HG03354 (cell line): ENCODE results near the gene FAM20C.

Experiments
- ATAC-seq: cut with Tn5 transposase; IDR thresholded peaks from one replicate; pipeline ENCODE4 v1.9.1; 2021; ENCODE audit warnings: mild to moderate bottlenecking; ENCODE audit not compliant: unreplicated experiment, poor library complexity, severe bottlenecking

Gene FAM20C

DNA sequence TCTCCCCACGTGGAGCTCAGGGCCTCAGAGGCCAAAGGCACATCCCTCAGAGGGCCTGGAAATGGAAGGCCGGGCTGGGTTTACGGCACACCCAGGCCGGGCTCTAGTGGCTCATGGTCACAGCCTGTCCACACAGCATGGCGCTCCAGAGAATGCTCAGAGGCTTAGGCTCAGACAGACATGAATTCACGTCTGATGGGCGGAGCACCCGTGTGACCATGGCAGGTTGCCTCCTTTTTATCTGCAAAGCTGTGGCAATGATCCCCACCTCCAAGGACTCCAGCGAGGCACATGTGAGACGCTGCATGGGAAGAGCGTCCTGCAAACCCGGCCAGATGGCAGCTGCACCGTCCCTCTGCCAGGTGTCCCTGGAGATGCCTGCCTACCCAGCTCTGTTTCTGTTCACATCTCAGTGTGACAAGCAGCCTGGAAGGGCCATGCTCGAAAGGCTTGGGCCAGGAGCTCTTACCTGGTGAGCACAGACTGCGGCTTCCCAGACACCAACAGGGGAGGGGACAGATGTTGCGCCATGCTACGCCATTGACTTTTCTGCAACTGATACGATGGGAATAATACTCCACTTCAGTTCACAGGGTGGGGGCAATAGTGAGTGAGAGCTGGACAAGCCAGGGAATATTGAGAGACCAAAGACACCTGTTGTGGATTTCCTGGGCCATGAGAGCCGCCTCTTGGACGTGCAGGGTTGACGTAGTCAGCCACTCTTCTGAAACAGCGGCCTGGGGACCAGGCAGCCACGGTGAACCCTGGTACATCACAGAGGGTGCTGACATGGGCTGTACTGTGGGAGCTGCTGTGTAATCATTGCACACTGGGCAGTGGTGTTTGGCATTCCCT is 34.4 kb upstream of the FAM20C start:
- ATAC-seq: no peak

DNA sequence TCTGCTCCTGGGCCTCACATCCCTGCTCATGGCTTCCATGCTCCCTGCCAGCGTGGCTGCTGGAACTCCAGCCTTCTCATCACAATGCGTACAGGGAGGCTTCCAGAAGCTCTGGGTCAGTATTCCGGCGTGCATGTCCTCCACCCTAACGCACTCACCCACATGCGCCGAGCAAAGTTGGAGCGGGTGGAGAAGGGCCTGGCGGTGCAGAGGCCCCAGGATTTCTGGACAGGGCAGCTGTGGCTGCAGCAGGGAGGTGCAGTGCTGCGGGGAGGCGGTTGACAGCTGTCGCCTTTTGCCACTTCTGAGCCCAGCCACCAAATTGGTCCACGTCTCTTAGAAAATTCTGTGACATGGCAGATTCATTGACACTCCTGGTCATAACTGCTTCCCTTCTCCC is 33.6 kb upstream of the FAM20C start:
- no peak for ATAC-seq

- no peak for ATAC-seq
Observed at GRCh38 chr7:159370-160270, 32.8 kb upstream of the FAM20C start.

DNA sequence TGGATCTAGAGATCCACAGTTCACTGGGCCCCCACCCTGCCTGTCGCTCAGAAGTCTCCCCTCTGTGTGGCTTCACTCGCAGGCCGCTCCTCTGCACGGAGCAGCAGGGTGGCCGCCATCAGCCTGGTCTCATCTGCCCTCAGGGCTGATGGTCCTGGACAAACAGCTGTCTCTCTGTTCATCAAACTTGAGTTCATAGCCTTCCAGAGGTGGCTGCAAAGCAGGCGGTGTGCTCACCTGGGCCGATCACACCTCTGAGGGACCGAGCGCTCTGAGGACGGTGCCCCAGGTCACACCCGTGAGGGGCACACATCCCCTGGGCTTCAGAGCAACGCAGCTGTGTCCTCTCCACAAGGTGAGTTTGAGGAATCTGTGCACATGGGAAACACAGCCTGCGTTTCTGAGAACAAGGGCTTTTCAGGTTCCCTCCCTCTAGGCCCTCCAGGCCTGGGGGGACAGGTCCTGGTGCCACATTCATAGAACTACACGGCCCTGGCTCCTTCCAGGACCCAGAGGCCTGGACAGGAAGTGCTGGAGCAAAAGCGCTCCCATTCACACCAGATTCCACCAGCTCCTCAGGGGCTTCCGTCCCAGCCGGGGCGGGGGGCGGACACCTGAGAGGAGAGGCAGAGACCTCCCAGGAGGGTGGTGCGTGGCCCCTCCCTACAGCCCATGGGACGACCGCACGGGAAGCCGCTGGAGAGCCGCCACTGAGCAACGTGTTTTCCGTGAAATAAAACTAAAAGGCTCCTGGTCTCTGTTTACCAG is 31.2 kb upstream of the FAM20C start:
- ATAC-seq: no peak

GRCh38 chr7:162632-163297 is 29.6 kb upstream of the FAM20C start:
- no peak for ATAC-seq

GRCh38 chr7:163298-163695 is 29.1 kb upstream of the FAM20C start:
- no peak for ATAC-seq

- no peak for ATAC-seq
Observed at GRCh38 chr7:163971-164881, 28.1 kb upstream of the FAM20C start.

DNA sequence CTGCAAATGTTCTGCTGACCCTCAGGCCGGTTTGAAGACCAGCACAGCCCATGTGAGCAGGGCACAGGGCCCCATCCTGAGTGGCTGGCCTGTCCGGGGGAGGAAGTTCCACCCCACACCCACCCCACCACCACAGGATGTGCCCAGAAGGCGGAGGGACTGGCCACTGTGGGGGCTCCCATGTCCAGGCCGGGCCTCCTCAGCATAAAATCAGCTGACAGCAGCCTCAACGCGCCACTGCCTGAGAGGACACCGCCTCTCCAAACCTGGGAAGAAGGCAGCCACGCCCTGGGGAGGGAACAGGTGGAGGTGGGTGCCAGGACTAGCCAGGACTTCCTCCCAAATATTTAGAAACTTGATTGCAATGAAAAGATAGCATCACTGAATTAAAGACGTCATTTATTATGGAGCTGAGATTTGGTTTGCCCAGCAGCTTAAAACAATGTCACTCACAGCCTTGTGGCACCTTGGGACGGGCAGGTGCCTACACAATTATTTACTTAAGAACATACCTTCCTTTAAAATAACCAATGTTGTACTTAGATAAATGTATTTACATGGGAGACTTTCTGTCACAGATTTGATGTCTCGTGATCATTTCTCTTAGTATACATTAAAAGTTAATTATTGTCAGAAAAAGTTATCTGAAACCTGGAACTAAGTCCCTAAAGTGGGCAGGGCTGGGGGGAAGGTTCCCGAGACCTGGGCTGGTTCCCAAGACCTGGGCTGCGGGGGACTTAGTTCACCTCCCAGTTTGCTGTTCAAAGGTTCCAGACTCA is 27.3 kb upstream of the FAM20C start:
- ATAC-seq: no peak

DNA sequence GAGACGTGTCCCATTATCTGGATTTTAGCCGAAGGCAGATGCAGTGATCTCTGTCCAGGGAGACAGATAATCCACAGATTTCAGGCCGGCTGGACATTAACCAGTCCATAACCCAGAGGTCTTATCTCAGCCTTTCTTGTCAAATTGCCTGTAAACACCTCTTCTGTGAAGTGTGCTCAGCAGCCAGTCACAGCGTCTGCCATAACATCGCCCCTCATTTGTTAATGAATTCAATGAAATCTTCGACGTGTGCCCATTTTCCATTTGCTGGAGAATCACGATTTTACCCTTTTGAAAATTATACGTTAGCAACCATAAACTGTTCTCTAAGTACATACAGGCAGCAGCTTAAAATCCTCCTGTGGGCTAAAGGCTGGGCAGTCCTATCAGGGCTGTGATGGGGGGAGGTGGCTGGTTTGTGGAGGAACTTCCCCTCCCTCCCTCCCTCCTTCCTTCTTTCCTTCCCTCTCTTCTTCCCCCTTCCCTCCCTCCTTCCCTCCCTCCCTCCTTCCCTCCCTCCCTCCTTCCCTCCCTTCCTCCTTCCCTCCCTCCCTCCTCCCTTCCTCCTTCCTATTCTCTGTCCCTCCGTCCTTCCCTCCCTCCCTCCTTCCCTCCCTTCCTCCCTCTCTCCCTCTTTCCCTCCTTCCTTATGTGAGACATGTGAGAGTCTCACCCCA is 26.6 kb upstream of the FAM20C start:
- ATAC-seq: no peak

- no peak for ATAC-seq
Observed at GRCh38 chr7:166338-167060, 25.9 kb upstream of the FAM20C start.

DNA sequence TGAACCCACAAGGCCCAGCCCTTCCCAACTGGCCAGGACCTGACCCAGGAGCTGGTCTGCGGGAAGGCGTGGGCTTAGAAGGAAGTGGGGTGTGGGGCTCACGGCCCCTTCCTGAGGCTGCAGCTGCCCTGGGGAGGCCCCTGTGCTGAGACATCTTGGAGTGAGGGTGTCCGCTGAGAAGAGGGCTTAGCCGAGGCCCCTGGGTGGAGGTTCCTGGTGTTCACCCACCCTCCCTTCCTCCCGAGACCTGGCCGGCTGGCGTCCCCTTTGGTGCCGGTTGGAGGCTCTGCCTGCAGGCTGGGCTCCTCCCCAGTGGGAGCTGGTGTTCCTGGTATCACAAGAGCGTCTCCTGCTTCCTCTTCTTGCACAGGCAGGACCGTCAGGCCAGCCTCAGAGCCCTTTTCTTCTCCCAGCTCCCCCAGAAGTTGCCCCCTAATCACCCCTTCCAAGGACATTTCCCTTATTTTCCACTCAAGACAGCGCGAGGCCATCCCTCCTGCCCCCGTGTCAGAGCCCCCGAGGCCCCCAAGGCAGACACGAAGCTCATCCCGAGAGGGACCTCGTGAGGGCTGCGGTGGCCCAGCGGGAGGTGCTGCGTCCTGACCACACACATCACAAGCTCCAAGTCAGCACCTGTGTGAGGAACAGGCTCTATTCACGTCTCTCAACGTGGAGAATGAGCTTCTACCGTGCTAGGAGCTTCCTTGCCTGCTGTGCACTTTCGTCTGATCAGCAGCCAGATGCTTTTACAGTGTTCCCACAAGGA is 25.1 kb upstream of the FAM20C start:
- ATAC-seq: no peak

DNA sequence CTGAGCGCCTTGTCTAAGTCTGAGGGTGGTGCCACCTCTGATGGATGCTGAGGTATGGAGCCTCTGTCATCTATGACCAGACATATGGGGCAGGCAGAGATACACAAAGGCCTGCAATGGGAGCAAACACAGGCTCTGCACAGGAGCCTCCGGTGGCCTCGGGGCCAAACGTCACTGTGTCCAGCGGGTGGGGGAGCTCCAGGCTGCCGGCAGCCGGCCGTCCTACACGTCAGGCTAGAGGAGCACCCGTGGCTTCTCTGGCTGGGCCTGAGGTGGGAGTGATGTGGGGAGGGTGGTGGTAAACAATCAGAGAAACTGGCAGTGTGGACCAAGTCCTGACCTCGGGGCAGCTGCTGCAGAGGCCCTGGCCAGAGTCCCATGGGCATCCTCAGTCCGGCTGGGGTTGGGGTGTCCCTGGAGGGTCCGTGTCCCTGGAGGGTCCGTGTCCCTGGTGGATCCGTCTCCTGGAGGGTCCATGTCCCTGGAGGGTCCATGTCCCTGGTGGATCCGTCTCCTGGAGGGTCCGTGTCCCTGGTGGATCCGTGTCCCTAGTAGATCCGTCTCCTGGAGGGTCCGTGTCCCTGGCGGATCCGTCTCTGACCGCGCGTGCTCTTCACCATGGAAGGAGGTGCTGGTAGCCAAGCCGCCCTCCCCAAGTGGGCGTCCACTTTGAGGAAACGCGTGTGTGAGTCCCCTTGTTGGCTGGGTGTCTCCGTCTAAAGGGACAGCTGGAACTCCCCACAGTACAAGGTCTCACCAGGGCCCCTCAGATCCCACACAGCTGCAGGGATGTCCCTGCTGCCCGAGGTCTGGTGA is 24.2 kb upstream of the FAM20C start:
- no peak for ATAC-seq

GRCh38 chr7:169276-170172 is 22.8 kb upstream of the FAM20C start:
- ATAC-seq: no peak
